GM10847 (cell line): ENCODE results near the gene PRR11.
A peak's percentile ranks its signal among the peaks of the same experiment; 100 is the strongest.

Experiments
- POLR2A ChIP-seq: IDR thresholded peaks from 2 replicates; pipeline ENCODE4 v1.6.1; 2011; ENCODE audit not compliant: insufficient read length; ENCODE audit errors: extremely low read depth

The PRR11 gene

GRCh38 chr17:59155439-59156177, at the start of gene PRR11:
PRR11 (plus strand) TSS chr17:59155746; CDS start chr17:59169753, 14,007 bp downstream.
- no peak for TF ChIP-seq POLR2A

- no peak for TF ChIP-seq POLR2A
Observed at GRCh38 chr17:59105852-59106462, 49.6 kb upstream of the PRR11 start.

GRCh38 chr17:59106463-59107305, 48.9 kb upstream of the PRR11 start, which contains the start of gene TRIM37:
TRIM37 (minus strand) TSS chr17:59106880; CDS start chr17:59106461, 419 bp downstream.
- TF ChIP-seq POLR2A = peak; percentile 68

- no peak for TF ChIP-seq POLR2A
Observed at GRCh38 chr17:59107306-59107670, 48.3 kb upstream of the PRR11 start.

- no peak for TF ChIP-seq POLR2A
Observed at GRCh38 chr17:59108400-59109102, 47.0 kb upstream of the PRR11 start.

- TF ChIP-seq POLR2A = no peak
Observed at GRCh38 chr17:59110973-59111372, 44.6 kb upstream of the PRR11 start.

GRCh38 chr17:59111539-59111938, 44.0 kb upstream of the PRR11 start:
- TF ChIP-seq POLR2A = no peak

- TF ChIP-seq POLR2A = no peak
Observed at GRCh38 chr17:59115474-59115873, 40.1 kb upstream of the PRR11 start.

GRCh38 chr17:59121901-59122480, 33.6 kb upstream of the PRR11 start:
- no peak for TF ChIP-seq POLR2A

GRCh38 chr17:59124665-59125064, 30.9 kb upstream of the PRR11 start:
- TF ChIP-seq POLR2A = no peak

GRCh38 chr17:59126809-59127417, 28.6 kb upstream of the PRR11 start:
- no peak for TF ChIP-seq POLR2A

GRCh38 chr17:59129814-59130213, 25.7 kb upstream of the PRR11 start:
- no peak for TF ChIP-seq POLR2A

- TF ChIP-seq POLR2A = no peak
Observed at GRCh38 chr17:59131131-59131530, 24.4 kb upstream of the PRR11 start.

GRCh38 chr17:59139939-59140338, 15.6 kb upstream of the PRR11 start:
- TF ChIP-seq POLR2A = no peak
